Tibial artery (tissue), 4 donors: ENCODE results near the gene ABTB2.

Experiments
- DNase-seq, 2 donors: peaks; one replicate each; pipeline ENCODE4 v3.0.0-alpha.2; 2019
- H3K27ac ChIP-seq, 2 donors: fragments of 200-600 bp; sonication (generic) in 1 of 2; 1 replicate in 1 of 2; 2 replicates in 1 of 2; pipeline ENCODE4 v1.5.1; 2018 to 2019; ENCODE audit warnings: mild to moderate bottlenecking in 1 of 2
- H3K27me3 ChIP-seq, 2 donors: fragments of 200-600 bp; sonication (generic) in 1 of 2; one replicate each; pipeline versions ENCODE4 v1.5.1 to v1.6.0; 2016 to 2019
- H3K36me3 ChIP-seq, 3 donors: fragments of 200-600 bp; sonication (generic) in 2 of 3; one replicate each; pipeline ENCODE4 v1.5.1; 2016 to 2019; ENCODE audit warnings: mild to moderate bottlenecking in 2 of 3
- H3K4me1 ChIP-seq, 4 donors: fragments of 200-600 bp; sonication (generic) in 2 of 4; 1 replicate in 3 of 4; 2 replicates in 1 of 4; pipeline ENCODE4 v1.5.1; 2016 to 2019
- H3K4me3 ChIP-seq, 2 donors: fragments of 200-600 bp; sonication (generic) in 1 of 2; 1 replicate in 1 of 2; 2 replicates in 1 of 2; pipeline ENCODE4 v1.5.1; 2018 to 2019; ENCODE audit warnings: mild to moderate bottlenecking in 2 of 2
- H3K9me3 ChIP-seq, 3 donors: fragments of 200-600 bp; sonication (generic) in 1 of 3; one replicate each; pipeline ENCODE4 v1.5.1; 2016 to 2019
- intact Hi-C: fragments of 100-400 bp; cut with DNase I; formaldehyde crosslinking; loops from one replicate; pipeline ENCODE4 v1.15.0; 2023; ENCODE audit warnings: low total_unique reads
- TF ChIP-seq, protein P1 (sequence below), 2 experiments: fragments of 200-600 bp in 1 of 2; fragments of 450-650 bp in 1 of 2; IDR thresholded peaks; one replicate each; pipeline ENCODE4 v1.5.1; 2017 to 2019; ENCODE audit warnings: antibody characterized with exemption in 2 of 2, mild to moderate bottlenecking in 1 of 2, moderate library complexity in 1 of 2

The ABTB2 gene

DNA sequence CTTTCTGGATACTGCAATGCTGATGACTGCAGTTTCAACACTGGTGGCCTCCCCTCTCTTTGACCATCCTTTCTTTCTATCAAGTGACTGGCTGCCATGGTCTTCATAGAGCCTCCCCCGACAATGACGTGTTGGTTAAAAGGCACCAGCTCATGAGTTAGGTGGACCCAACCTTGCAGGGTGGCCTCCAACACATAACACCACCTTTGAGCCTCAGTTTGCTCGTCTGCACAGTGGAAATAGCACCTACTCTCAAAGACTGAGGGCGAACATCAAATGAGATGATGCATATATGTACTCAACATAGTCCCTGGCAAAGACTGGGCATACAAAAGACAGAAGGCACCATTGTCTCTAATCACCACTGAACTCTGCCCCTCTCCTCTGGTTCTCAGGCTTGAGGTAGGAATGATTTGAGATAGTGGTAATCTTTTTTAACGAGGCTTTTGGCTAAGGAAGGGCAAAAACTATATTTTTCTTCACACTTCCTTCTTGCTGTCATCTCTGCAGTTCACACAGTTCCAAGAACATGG is 133.3 kb downstream of the ABTB2 start:
- no peaks in the 10 kb centered on the region for H3K27me3 ChIP-seq
- no peak for DNase-seq
- no peaks in the 10 kb centered on the region for H3K36me3 ChIP-seq
- no peak overlapping the region for H3K27ac ChIP-seq
- intact Hi-C loops, result no loop called here
- TF ChIP-seq, protein P1, sequence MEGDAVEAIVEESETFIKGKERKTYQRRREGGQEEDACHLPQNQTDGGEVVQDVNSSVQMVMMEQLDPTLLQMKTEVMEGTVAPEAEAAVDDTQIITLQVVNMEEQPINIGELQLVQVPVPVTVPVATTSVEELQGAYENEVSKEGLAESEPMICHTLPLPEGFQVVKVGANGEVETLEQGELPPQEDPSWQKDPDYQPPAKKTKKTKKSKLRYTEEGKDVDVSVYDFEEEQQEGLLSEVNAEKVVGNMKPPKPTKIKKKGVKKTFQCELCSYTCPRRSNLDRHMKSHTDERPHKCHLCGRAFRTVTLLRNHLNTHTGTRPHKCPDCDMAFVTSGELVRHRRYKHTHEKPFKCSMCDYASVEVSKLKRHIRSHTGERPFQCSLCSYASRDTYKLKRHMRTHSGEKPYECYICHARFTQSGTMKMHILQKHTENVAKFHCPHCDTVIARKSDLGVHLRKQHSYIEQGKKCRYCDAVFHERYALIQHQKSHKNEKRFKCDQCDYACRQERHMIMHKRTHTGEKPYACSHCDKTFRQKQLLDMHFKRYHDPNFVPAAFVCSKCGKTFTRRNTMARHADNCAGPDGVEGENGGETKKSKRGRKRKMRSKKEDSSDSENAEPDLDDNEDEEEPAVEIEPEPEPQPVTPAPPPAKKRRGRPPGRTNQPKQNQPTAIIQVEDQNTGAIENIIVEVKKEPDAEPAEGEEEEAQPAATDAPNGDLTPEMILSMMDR (IDR thresholded peaks at IDR 0.05), result no peak
- H3K4me3 ChIP-seq, result no peak overlapping the region
- H3K9me3 ChIP-seq, result no peaks in the 10 kb centered on the region
- peaks cover 0 to 19% (median 11%) of the 10 kb centered on the region in 4 donors for H3K4me1 ChIP-seq

GRCh38 chr11:34223907-34224306 is 133.9 kb downstream of the ABTB2 start:
- Histone ChIP-seq H3K4me1 (peaks cover 0 to 19% (median 11%) of the 10 kb centered on the region in 4 donors), H3K36me3 (no peaks in the 10 kb centered on the region), H3K27ac (no peak overlapping the region), H3K4me3 (no peak overlapping the region), H3K9me3 (no peaks in the 10 kb centered on the region), H3K27me3 (no peaks in the 10 kb centered on the region)
- intact Hi-C loops, result no loop called here
- DNase-seq, result no peak
- TF ChIP-seq, protein P1 (IDR thresholded peaks at IDR 0.05), result no peak

DNA sequence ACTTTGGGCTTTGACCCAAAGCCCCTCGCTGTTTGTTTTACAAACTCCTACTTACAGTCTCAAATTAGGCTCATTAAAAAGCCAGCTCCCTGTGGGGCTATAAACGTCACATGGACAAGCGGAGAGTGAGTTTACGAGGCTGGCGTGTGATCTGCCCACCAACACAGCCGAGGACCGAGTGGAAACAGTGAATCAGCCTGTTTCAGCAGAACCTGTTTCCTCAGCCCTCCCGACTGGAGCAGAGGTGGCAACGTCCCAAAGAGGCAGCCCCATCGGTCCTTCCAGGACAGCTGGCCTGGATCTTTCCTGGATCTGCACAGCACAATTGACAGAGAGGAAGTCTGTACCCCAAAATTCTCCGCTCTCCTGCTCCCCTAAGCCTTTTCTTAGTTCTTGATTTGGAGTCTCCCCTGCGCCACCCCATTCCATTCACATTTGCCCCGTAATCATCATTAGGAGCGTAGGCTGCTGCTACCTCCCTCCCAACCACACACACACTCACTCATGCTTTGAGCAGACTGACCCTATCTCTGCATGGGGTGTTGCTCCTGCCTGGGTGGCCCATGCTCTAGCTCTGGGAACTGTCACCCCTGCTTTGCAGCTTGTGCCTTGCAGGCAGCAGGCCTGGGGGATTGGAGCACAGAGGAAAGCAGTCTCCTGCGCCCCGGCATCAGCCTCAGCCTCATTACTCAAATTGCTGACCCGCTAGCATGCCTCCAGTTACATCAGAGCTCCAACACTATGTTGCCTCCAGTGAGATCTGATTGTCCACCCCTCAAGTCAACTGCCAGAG is 134.6 kb downstream of the ABTB2 start:
- Histone ChIP-seq H3K36me3 (no peaks in the 10 kb centered on the region), H3K9me3 (no peaks in the 10 kb centered on the region), H3K27me3 (no peaks in the 10 kb centered on the region), H3K4me1 (peaks cover 0 to 19% (median 11%) of the 10 kb centered on the region in 4 donors), H3K27ac (peak overlapping the region in 1 of 2 donors; percentile 55), H3K4me3 (no peak overlapping the region)
- TF ChIP-seq, protein P1 (IDR thresholded peaks at IDR 0.05), result no peak
- intact Hi-C loops, result no loop called here
- DNase-seq, result peak; percentile 80 to 86

DNA sequence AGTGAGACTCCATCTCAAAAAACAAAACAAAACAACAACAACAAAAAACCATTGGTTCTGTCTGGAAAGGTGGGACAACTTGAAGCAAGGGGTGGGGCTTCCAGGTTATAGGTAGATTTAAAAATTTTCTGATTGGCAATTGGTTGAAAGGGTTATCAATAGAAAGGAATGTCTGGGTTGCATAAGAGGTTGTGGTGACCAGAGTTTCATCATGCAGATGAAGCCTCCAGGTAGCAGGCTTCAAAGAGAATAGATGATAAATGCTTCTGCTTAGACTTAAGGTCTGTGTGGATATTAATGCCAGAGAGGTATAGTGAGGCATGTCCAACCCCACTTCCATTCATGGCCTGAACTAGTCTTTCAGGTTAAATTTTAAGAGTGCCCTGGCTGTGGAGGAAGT is 135.8 kb downstream of the ABTB2 start:
- Histone ChIP-seq H3K9me3 (no peaks in the 10 kb centered on the region), H3K4me3 (no peak overlapping the region), H3K27me3 (no peaks in the 10 kb centered on the region), H3K36me3 (no peaks in the 10 kb centered on the region), H3K4me1 (peaks cover 0 to 19% (median 11%) of the 10 kb centered on the region in 4 donors), H3K27ac (peak overlapping the region in 1 of 2 donors; percentile 55)
- TF ChIP-seq, protein P1 (IDR thresholded peaks at IDR 0.05), result no peak
- no peak for DNase-seq
- intact Hi-C loops, result no loop called here

- TF ChIP-seq, protein P1 (IDR thresholded peaks at IDR 0.05), result no peak
- DNase-seq, result no peak
- intact Hi-C loops, result no loop called here
- Histone ChIP-seq H3K9me3 (no peaks in the 10 kb centered on the region), H3K4me1 (peaks cover 0 to 26% (median 11%) of the 10 kb centered on the region in 4 donors), H3K36me3 (no peaks in the 10 kb centered on the region), H3K27me3 (no peaks in the 10 kb centered on the region), H3K27ac (no peak overlapping the region), H3K4me3 (no peak overlapping the region)
These were observed 137.9 kb downstream of the ABTB2 start for GRCh38 chr11:34219941-34220370.
